H9 (cell line): ENCODE results near the gene IGF1R. TPM values are rescaled to one million over a fixed set of nuclear protein-coding genes. Genes with fewer than 3 reads are reported as not detected.

Source experiments
- DNase-seq: peaks from one replicate; pipeline ENCODE4 v3.0.0-alpha.2; 2017
- H2AFZ ChIP-seq: one replicate; pipeline ENCODE4 v1.6.1; 2013; ENCODE audit warnings: mild to moderate bottlenecking, low read length, control low read depth, moderate library complexity
- H2AK5ac ChIP-seq: 2 replicates; pipeline ENCODE4 v1.6.1; 2013; ENCODE audit warnings: low read length, control low read depth, mixed read lengths; ENCODE audit not compliant: insufficient read length
- H2BK120ac ChIP-seq: one replicate; pipeline ENCODE4 v1.6.1; 2013; ENCODE audit warnings: low read depth, mild to moderate bottlenecking, low read length, control low read depth, inconsistent platforms; ENCODE audit not compliant: poor library complexity, severe bottlenecking
- H2BK12ac ChIP-seq: 2 replicates; pipeline ENCODE4 v1.6.1; 2013; ENCODE audit warnings: low read length, control low read depth, mixed read lengths, low read depth; ENCODE audit not compliant: insufficient read length
- H2BK15ac ChIP-seq: 2 replicates; pipeline ENCODE4 v1.6.1; 2013; ENCODE audit warnings: low read depth, low read length, control low read depth
- H2BK20ac ChIP-seq: one replicate; pipeline ENCODE4 v1.6.1; 2013; ENCODE audit warnings: low read depth, mild to moderate bottlenecking, low read length, control low read depth, inconsistent platforms; ENCODE audit not compliant: poor library complexity, severe bottlenecking
- H2BK5ac ChIP-seq: 2 replicates; pipeline ENCODE4 v1.6.1; 2013; ENCODE audit warnings: low read length, control low read depth, mixed read lengths; ENCODE audit not compliant: insufficient read length
- H3K14ac ChIP-seq: 2 replicates; pipeline ENCODE4 v1.6.1; 2013; ENCODE audit warnings: low read length, control low read depth; ENCODE audit not compliant: insufficient read depth
- H3K18ac ChIP-seq: 2 replicates; pipeline ENCODE4 v1.6.1; 2013; ENCODE audit warnings: low read depth, mild to moderate bottlenecking, mixed read lengths, low read length, control low read depth; ENCODE audit not compliant: insufficient read length
- H3K23ac ChIP-seq: 2 replicates; pipeline ENCODE4 v1.6.1; 2013; ENCODE audit warnings: low read length, control low read depth, mixed read lengths, low read depth; ENCODE audit not compliant: insufficient read length
- H3K23me2 ChIP-seq: 2 replicates; pipeline ENCODE4 v1.6.1; 2013; ENCODE audit warnings: low read depth, mild to moderate bottlenecking, mixed read lengths, low read length, control low read depth; ENCODE audit not compliant: insufficient read length, poor library complexity, severe bottlenecking
- H3K27ac ChIP-seq: 2 replicates; pipeline ENCODE4 v1.5.1; 2013; ENCODE audit warnings: low read length, control low read depth, mixed read lengths, low read depth; ENCODE audit not compliant: insufficient read length
- H3K27me3 ChIP-seq: 2 replicates; pipeline ENCODE4 v1.6.1; 2013; ENCODE audit warnings: low read length, control low read depth, inconsistent platforms; ENCODE audit not compliant: insufficient read depth
- H3K4ac ChIP-seq: 2 replicates; pipeline ENCODE4 v1.6.1; 2013; ENCODE audit warnings: low read depth, mild to moderate bottlenecking, control low read depth, inconsistent platforms, low read length, moderate library complexity
- H3K4me1 ChIP-seq: 2 replicates; pipeline ENCODE4 v1.6.1; 2013; ENCODE audit warnings: low read length, control low read depth, inconsistent platforms; ENCODE audit not compliant: insufficient read depth
- H3K4me2 ChIP-seq: 2 replicates; pipeline ENCODE4 v1.6.1; 2013; ENCODE audit warnings: low read length, control low read depth, mixed read lengths; ENCODE audit not compliant: insufficient read length, insufficient read depth
- H3K56ac ChIP-seq: 2 replicates; pipeline ENCODE4 v1.6.1; 2013; ENCODE audit warnings: low read depth, mild to moderate bottlenecking, mixed read lengths, low read length, control low read depth; ENCODE audit not compliant: insufficient read length
- H3K79me1 ChIP-seq: 2 replicates; pipeline ENCODE4 v1.6.1; 2013; ENCODE audit warnings: low read depth, mild to moderate bottlenecking, moderate library complexity, low read length, control low read depth, inconsistent platforms; ENCODE audit not compliant: insufficient read depth, poor library complexity, severe bottlenecking
- H3K79me2 ChIP-seq: 2 replicates; pipeline ENCODE4 v1.6.1; 2013; ENCODE audit warnings: low read length, control low read depth, inconsistent platforms; ENCODE audit not compliant: insufficient read depth
- H3K9ac ChIP-seq: 2 replicates; pipeline ENCODE4 v1.6.1; 2013; ENCODE audit warnings: low read length, control low read depth, mixed read lengths; ENCODE audit not compliant: insufficient read length; ENCODE audit errors: extremely low read depth
- H3K9me3 ChIP-seq: one replicate; pipeline ENCODE4 v1.6.1; 2013; ENCODE audit warnings: low read depth, low read length, inconsistent platforms; ENCODE audit not compliant: control insufficient read depth
- H3T11ph ChIP-seq: one replicate; pipeline ENCODE4 v1.6.1; 2013; ENCODE audit warnings: mild to moderate bottlenecking, low read length, control low read depth, inconsistent platforms
- H4K20me1 ChIP-seq: one replicate; pipeline ENCODE4 v1.6.1; 2013; ENCODE audit not compliant: control insufficient read depth, insufficient read length, insufficient read depth
- H4K5ac ChIP-seq: 2 replicates; pipeline ENCODE4 v1.6.1; 2013; ENCODE audit warnings: low read depth, mild to moderate bottlenecking, mixed read lengths, low read length, control low read depth; ENCODE audit not compliant: insufficient read length
- H4K8ac ChIP-seq: replicated peaks from 2 replicates; pipeline ENCODE4 v1.6.1; 2013; ENCODE audit warnings: low read length, control low read depth, mixed read lengths, low read depth; ENCODE audit not compliant: insufficient read length
- H4K91ac ChIP-seq: 2 replicates; pipeline ENCODE4 v1.6.1; 2013; ENCODE audit warnings: low read depth, mild to moderate bottlenecking, moderate library complexity, mixed read lengths, low read length, control low read depth; ENCODE audit not compliant: insufficient read length
- H3K27ac Mint-ChIP-seq, 3 experiments: 2 replicates in 2 of 3; 3 replicates in 1 of 3; pipeline ENCODE4 v1.8.0; 2020 to 2021; ENCODE audit warnings: mixed read lengths in 3 of 3, mild to moderate bottlenecking in 1 of 3, moderate library complexity in 1 of 3
- H3K27me3 Mint-ChIP-seq: 2 replicates; pipeline ENCODE4 v1.8.0; 2021; ENCODE audit warnings: low read depth, mild to moderate bottlenecking, moderate library complexity, mixed read lengths
- H3K36me3 Mint-ChIP-seq, 3 experiments: 2 replicates in 2 of 3; 3 replicates in 1 of 3; pipeline ENCODE4 v1.8.0; 2020 to 2021; ENCODE audit warnings: low read depth in 3 of 3, mixed read lengths in 3 of 3; ENCODE audit not compliant: insufficient read depth in 1 of 3
- H3K4me1 Mint-ChIP-seq, 2 experiments: 2 replicates each; pipeline ENCODE4 v1.8.0; 2020; ENCODE audit warnings: mixed read lengths in 2 of 2
- H3K4me3 Mint-ChIP-seq, 2 experiments: 2 replicates in 1 of 2; 3 replicates in 1 of 2; pipeline ENCODE4 v1.8.0; 2020 to 2021; ENCODE audit warnings: mild to moderate bottlenecking in 2 of 2, mixed read lengths in 2 of 2, moderate library complexity in 1 of 2
- H3K9me3 Mint-ChIP-seq, 2 experiments: 2 replicates in 1 of 2; 3 replicates in 1 of 2; pipeline ENCODE4 v1.8.0; 2020; ENCODE audit warnings: mild to moderate bottlenecking in 2 of 2, mixed read lengths in 2 of 2, moderate library complexity in 1 of 2
- WGBS: extraction: QIAGEN DNeasy Blood & Tissue Kit; methylation state at CpG from one replicate; pipeline ENCODE4 v1.1.7; 2013; ENCODE audit warnings: missing lambda C conversion rate, low lambda C conversion rate, mixed read lengths; ENCODE audit not compliant: insufficient read length; ENCODE audit errors: extremely low coverage; 5-methylcytosine and 5-hydroxymethylcytosine counted together
- total RNA-seq: library from RNA; stranded (reverse); gene quantifications from 2 replicates; pipeline ENCODE4 v1.2.1, GENCODE V29; 2021
- TF ChIP-seq, protein P1 (sequence below): fragments of 200-600 bp; sonication (generic); conservative IDR thresholded peaks from 3 replicates; pipeline ENCODE4 v1.8.0; 2021; ENCODE audit warnings: antibody characterized with exemption, mild to moderate bottlenecking

IGF1R gene
- total RNA-seq, 1 experiment from 2014 or later, result 70.0 TPM

- H3K27me3 Mint-ChIP-seq, result no peaks in the 10 kb centered on the region
- Histone ChIP-seq H3K14ac (no peak overlapping the region), H4K20me1 (no peaks in the 10 kb centered on the region), H2AK5ac (no peak overlapping the region), H3K79me1 (peaks cover 3% of the 10 kb centered on the region), H3K9ac (no peak overlapping the region), H4K5ac (no peak overlapping the region), H2BK120ac (no peak overlapping the region), H4K91ac (no peak overlapping the region), H3K4me1 (peaks cover 15% of the 10 kb centered on the region), H2BK20ac (no peak overlapping the region), H2BK15ac (no peak overlapping the region), H2BK12ac (no peak overlapping the region), H3K18ac (no peak overlapping the region), H3K4ac (no peak overlapping the region), H3T11ph (no peak overlapping the region), H4K8ac (no peak overlapping the region), H3K27ac (no peak overlapping the region), H2BK5ac (no peak overlapping the region), H3K27me3 (no peaks in the 10 kb centered on the region), H3K4me2 (no peak overlapping the region), H3K56ac (no peak overlapping the region), H3K23me2 (no peaks in the 10 kb centered on the region), H3K79me2 (peaks cover 61% of the 10 kb centered on the region), H2AFZ (no peak overlapping the region), H3K9me3 (no peaks in the 10 kb centered on the region), H3K23ac (no peak overlapping the region)
- WGBS, result no CpG with 5 or more reads among the region's 5 CpGs
- TF ChIP-seq, protein P1, sequence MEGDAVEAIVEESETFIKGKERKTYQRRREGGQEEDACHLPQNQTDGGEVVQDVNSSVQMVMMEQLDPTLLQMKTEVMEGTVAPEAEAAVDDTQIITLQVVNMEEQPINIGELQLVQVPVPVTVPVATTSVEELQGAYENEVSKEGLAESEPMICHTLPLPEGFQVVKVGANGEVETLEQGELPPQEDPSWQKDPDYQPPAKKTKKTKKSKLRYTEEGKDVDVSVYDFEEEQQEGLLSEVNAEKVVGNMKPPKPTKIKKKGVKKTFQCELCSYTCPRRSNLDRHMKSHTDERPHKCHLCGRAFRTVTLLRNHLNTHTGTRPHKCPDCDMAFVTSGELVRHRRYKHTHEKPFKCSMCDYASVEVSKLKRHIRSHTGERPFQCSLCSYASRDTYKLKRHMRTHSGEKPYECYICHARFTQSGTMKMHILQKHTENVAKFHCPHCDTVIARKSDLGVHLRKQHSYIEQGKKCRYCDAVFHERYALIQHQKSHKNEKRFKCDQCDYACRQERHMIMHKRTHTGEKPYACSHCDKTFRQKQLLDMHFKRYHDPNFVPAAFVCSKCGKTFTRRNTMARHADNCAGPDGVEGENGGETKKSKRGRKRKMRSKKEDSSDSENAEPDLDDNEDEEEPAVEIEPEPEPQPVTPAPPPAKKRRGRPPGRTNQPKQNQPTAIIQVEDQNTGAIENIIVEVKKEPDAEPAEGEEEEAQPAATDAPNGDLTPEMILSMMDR, result no peak
- H3K36me3 Mint-ChIP-seq, result peaks cover 0 to 4% (median 3%) of the 10 kb centered on the region in 3 experiments; a peak in 2 of 7 replicates
- no peaks in the 10 kb centered on the region for H3K9me3 Mint-ChIP-seq
- H3K27ac Mint-ChIP-seq, result peak overlapping the region in 1 of 3 experiments; percentile 46; a peak in 3 of 7 replicates
- no peak overlapping the region for H3K4me3 Mint-ChIP-seq
- DNase-seq, result no peak
- H3K4me1 Mint-ChIP-seq, result peaks cover 40 to 48% of the 10 kb centered on the region in 2 experiments
These were observed 29.2 kb downstream of the IGF1R start for GRCh38 chr15:98677345-98678059.
